Activated CD4-positive, alpha-beta T cell treated with anti-CD3 and anti-CD28 coated beads for 48 hours (primary cell): ENCODE measurements around the gene FILIP1.
A peak's percentile ranks its signal among the peaks of the same experiment; 100 is the strongest.

Source experiments
- DNase-seq: peaks from one replicate; pipeline ENCODE4 v3.0.0-alpha.2; 2020

Gene FILIP1

GRCh38 chr6:75249837-75250236, 243.8 kb downstream of the FILIP1 start:
- no peak for DNase-seq

- no peak for DNase-seq
Measured at GRCh38 chr6:75246386-75246785, 247.2 kb downstream of the FILIP1 start.

GRCh38 chr6:75244063-75244584, 249.5 kb downstream of the FILIP1 start:
- no peak for DNase-seq

GRCh38 chr6:75243333-75244062, 250.1 kb downstream of the FILIP1 start, which contains the start of gene COX7A2:
Gene COX7A2 (minus strand): TSS chr6:75243801. CDS start chr6:75243734, 67 bp downstream.
- peak; percentile 90 for DNase-seq
